Endothelial cell of umbilical vein (primary cell): ENCODE data around the gene WHRN. TPM values are rescaled to one million over a fixed set of nuclear protein-coding genes. Genes with fewer than 3 reads are reported as not detected.

ENCODE experiments used
- BruUV-seq: library from RNA; stranded (reverse); fragments of 400-500 nt; replicated peaks from 2 replicates; lab custom pipeline; 2021; lab: Mats Ljungman, UMichigan
- CTCF ChIA-PET: fragments of 300-600, 350-600 bp; sonication (Branson Sonifier 250); formaldehyde crosslinking; loops from one replicate; lab custom pipeline; 2021; ENCODE audit warnings: antibody characterized with exemption, inconsistent platforms; lab: Charles Lee
- POLR2A ChIA-PET: fragments of 300-600, 350-600 bp; sonication (Branson Sonifier 250); formaldehyde crosslinking; loops from one replicate; lab custom pipeline; 2021; ENCODE audit warnings: antibody characterized with exemption, inconsistent platforms; lab: Charles Lee
- DNase-seq: peaks from one replicate; pipeline ENCODE4 v3.0.0-alpha.2; 2011; ENCODE audit warnings: low read depth, low spot score
- FAIRE-seq: peaks from 2 replicates; lab custom pipeline; 2011; peaks lifted over from hg19 to GRCh38; lab: Jason Lieb, UNC
- H2AFZ ChIP-seq: 2 replicates; pipeline ENCODE4 v1.6.0; 2012; ENCODE audit warnings: low read depth, low read length, control low read depth, inconsistent platforms
- H3K27ac ChIP-seq: 2 replicates; pipeline ENCODE4 v1.5.1; 2011; ENCODE audit warnings: low read depth, mild to moderate bottlenecking, control low read depth, low read length, moderate library complexity; ENCODE audit not compliant: insufficient read depth
- H3K27me3 ChIP-seq, 2 experiments: 2 replicates each; pipeline versions ENCODE4 v1.6.0 to v1.6.1; 2011; ENCODE audit warnings: low read length in 2 of 2, mixed read lengths in 1 of 2; ENCODE audit not compliant: control insufficient read depth in 2 of 2, insufficient read depth in 2 of 2
- H3K36me3 ChIP-seq, 2 experiments: 2 replicates in 1 of 2; 3 replicates in 1 of 2; pipeline ENCODE4 v1.5.1; 2011; ENCODE audit warnings: low read length in 2 of 2, mild to moderate bottlenecking in 1 of 2, moderate library complexity in 1 of 2; ENCODE audit not compliant: control insufficient read depth in 2 of 2, insufficient read depth in 2 of 2; ENCODE audit errors: extremely low read depth in 1 of 2
- H3K4me1 ChIP-seq: 3 replicates; pipeline ENCODE4 v1.5.1; 2011; ENCODE audit warnings: mild to moderate bottlenecking, low read length; ENCODE audit not compliant: control insufficient read depth, insufficient read depth; ENCODE audit errors: extremely low read depth
- H3K4me2 ChIP-seq: 2 replicates; pipeline ENCODE4 v1.6.1; 2011; ENCODE audit warnings: low read length, control low read depth, mixed read lengths; ENCODE audit not compliant: insufficient read depth
- H3K4me3 ChIP-seq, 3 experiments: fragments of 200-600 bp in 1 of 3; sonication (generic), shearing (Covaris generic) in 1 of 3; replicated peaks in 1 of 3; 2 replicates each; pipeline ENCODE4 v1.5.1; 2011 to 2016; ENCODE audit warnings: control low read depth in 3 of 3, low read length in 3 of 3, mild to moderate bottlenecking in 2 of 3, inconsistent platforms in 1 of 3, low read depth in 1 of 3, moderate library complexity in 1 of 3; ENCODE audit not compliant: insufficient read depth in 1 of 3
- H3K79me2 ChIP-seq: 2 replicates; pipeline ENCODE4 v1.6.0; 2012; ENCODE audit warnings: low read length, inconsistent platforms; ENCODE audit not compliant: control insufficient read depth, insufficient read depth
- H3K9ac ChIP-seq: replicated peaks from 2 replicates; pipeline ENCODE3; 2011; ENCODE audit warnings: low read length, control low read depth; ENCODE audit not compliant: insufficient read depth; ENCODE audit errors: extremely low read depth
- H3K9me1 ChIP-seq: replicated peaks from 3 replicates; pipeline ENCODE4 v1.6.0; 2011; ENCODE audit warnings: mild to moderate bottlenecking, low read length; ENCODE audit not compliant: control insufficient read depth, insufficient read depth; ENCODE audit errors: extremely low read depth
- H3K9me3 ChIP-seq: replicated peaks from 2 replicates; pipeline ENCODE4 v1.5.1; 2012; ENCODE audit warnings: low read length, inconsistent platforms; ENCODE audit not compliant: control insufficient read depth, insufficient read depth
- H4K20me1 ChIP-seq: replicated peaks from 2 replicates; pipeline ENCODE3; 2011; ENCODE audit warnings: mild to moderate bottlenecking, low read length; ENCODE audit not compliant: control insufficient read depth, insufficient read depth; ENCODE audit errors: extremely low read depth
- EZH2 ChIP-seq: IDR thresholded peaks from 2 replicates; pipeline ENCODE4 v1.6.1; 2012; ENCODE audit warnings: borderline replicate concordance, low read depth, mild to moderate bottlenecking, moderate library complexity, low read length, inconsistent platforms; ENCODE audit not compliant: severe bottlenecking
- FOS ChIP-seq: IDR thresholded peaks from 2 replicates; pipeline ENCODE4 v1.6.1; 2011; ENCODE audit warnings: mild to moderate bottlenecking, low read length, moderate library complexity, borderline replicate concordance; ENCODE audit not compliant: insufficient read depth
- GATA2 ChIP-seq: IDR thresholded peaks from 2 replicates; pipeline ENCODE4 v1.7.0; 2011; ENCODE audit warnings: low read depth, mild to moderate bottlenecking, moderate library complexity, mixed read lengths, low read length; ENCODE audit not compliant: insufficient read length, insufficient read depth
- JUN ChIP-seq: IDR thresholded peaks from 2 replicates; pipeline ENCODE4 v1.6.1; 2011; ENCODE audit warnings: borderline replicate concordance, low read depth; ENCODE audit not compliant: insufficient read length, insufficient read depth
- MYC ChIP-seq: IDR thresholded peaks from one replicate; pipeline ENCODE4 v1.6.1; 2011; ENCODE audit warnings: mild to moderate bottlenecking, low read depth, low read length
- POLR2A ChIP-seq: IDR thresholded peaks from 2 replicates; pipeline ENCODE4 v1.6.1; 2012; ENCODE audit warnings: low read depth, mild to moderate bottlenecking, control low read depth, low read length
- POLR2AphosphoS5 ChIP-seq: IDR thresholded peaks from 2 replicates; pipeline ENCODE4 v1.6.1; 2012; ENCODE audit warnings: low read depth, mild to moderate bottlenecking, control low read depth, low read length, moderate library complexity; ENCODE audit not compliant: insufficient read depth
- dilution Hi-C: fragments of 300-500 bp; cut with MboI; formaldehyde crosslinking; loops from one replicate; pipeline ENCODE4 v1.15.0; 2019; ENCODE audit warnings: low sequenced_read_pairs; ENCODE audit not compliant: extremely low pct_ligation_motif_present
- intact Hi-C: fragments of 100-400 bp; cut with micrococcal nuclease; formaldehyde crosslinking; loops from one replicate; pipeline ENCODE4 v1.10.0; 2022
- polyA plus RNA-seq, 4 experiments: library from polyadenylated mRNA; depleted of rRNA in 3 of 4; stranded (reverse) in 3 of 4; unstranded in 1 of 4; fragments of >200 nt; gene quantifications; 2 replicates each; pipeline versions ENCODE4 v1.2.1 to v1.2.3, GENCODE V29; 2011 to 2012; ENCODE audit warnings: missing spikeins in 1 of 4
- total RNA-seq: library from RNA; stranded (reverse); gene quantifications from 2 replicates; pipeline ENCODE4 v1.2.3, GENCODE V29; 2021
- TF ChIP-seq, protein P1 (sequence below), 2 donors: IDR thresholded peaks; 1 replicate in 1 of 2; 2 replicates in 1 of 2; pipeline ENCODE4 v1.5.1; 2011; ENCODE audit warnings: low read length in 2 of 2, mild to moderate bottlenecking in 2 of 2, moderate library complexity in 2 of 2, control low read depth in 1 of 2, inconsistent platforms in 1 of 2, low read depth in 1 of 2; ENCODE audit not compliant: insufficient read depth in 1 of 2; ENCODE audit errors: extremely low read depth in 1 of 2
- TF ChIP-seq, protein P2 (sequence below): IDR thresholded peaks from 2 replicates; pipeline ENCODE4 v1.6.1; 2011; ENCODE audit not compliant: insufficient read depth, insufficient read length

WHRN gene
- total and polyA plus RNA-seq, 2 donors (not counting 3 experiments of a cell fraction or from before 2014, with no cell fraction given) = 0.35 to 0.69 TPM

DNA sequence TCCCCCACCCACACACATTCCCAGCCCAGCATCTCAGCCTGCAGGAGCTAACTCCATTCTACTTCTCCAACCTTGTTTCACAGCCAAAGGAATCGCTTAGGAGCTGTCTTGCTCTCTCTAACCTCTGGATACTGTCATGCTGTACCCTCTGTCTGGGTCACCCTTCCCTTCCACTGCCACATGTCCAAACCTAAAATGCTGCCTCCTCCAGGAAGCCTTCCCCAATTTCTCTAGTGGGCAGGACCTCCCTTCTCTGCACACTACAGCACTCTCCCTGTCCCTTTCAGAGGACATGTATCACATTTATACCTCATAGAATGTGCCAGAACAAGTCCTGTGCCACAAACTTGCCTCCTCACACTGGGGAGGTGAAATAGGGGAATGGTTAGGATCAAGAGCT, 30.8 kb downstream of the WHRN start:
- DNase-seq = no peak
- Histone ChIP-seq H3K9me1 (no peaks in the 10 kb centered on the region), H3K9me3 (no peaks in the 10 kb centered on the region), H3K9ac (no peak overlapping the region), H2AFZ (no peak overlapping the region), H4K20me1 (no peaks in the 10 kb centered on the region), H3K4me2 (no peak overlapping the region), H3K4me1 (no peaks in the 10 kb centered on the region), H3K36me3 (no peaks in the 10 kb centered on the region), H3K27me3 (peaks cover 0 to 8% of the 10 kb centered on the region in 2 experiments), H3K79me2 (no peaks in the 10 kb centered on the region), H3K27ac (no peak overlapping the region), H3K4me3 (no peak overlapping the region)
- ChIA-PET CTCF (interaction anchor here (1.5 to 2.5 kb wide), 2 partner anchors 15 to 179 kb away, joined by 3 to 10 read pairs; no protein-coding TSS in a partner anchor), POLR2A (no interaction called here)
- intact Hi-C loops (no loop called here), dilution Hi-C loops (no loop called here)
- no TSS peak for BruUV-seq
- no peak for FAIRE-seq
- TF ChIP-seq GATA2 (no peak), POLR2A (no peak), POLR2AphosphoS5 (no peak), FOS (no peak)

- Histone ChIP-seq H3K9me3 (no peaks in the 10 kb centered on the region), H2AFZ (no peak overlapping the region), H3K4me2 (no peak overlapping the region), H4K20me1 (no peaks in the 10 kb centered on the region), H3K79me2 (no peaks in the 10 kb centered on the region), H3K4me1 (no peaks in the 10 kb centered on the region), H3K9me1 (no peaks in the 10 kb centered on the region), H3K36me3 (no peaks in the 10 kb centered on the region), H3K27ac (no peak overlapping the region), H3K4me3 (no peak overlapping the region), H3K27me3 (peaks cover 0 to 8% of the 10 kb centered on the region in 2 experiments), H3K9ac (no peak overlapping the region)
- dilution Hi-C loops = no loop called here
- no peak for DNase-seq
- CTCF ChIA-PET = interaction anchor here (1.5 to 2.5 kb wide), 2 partner anchors 13 to 180 kb away, joined by 5 to 10 read pairs; no protein-coding TSS in a partner anchor
- FAIRE-seq = no peak
- POLR2A ChIA-PET = no interaction called here
- TF ChIP-seq MYC (no peak), GATA2 (no peak), JUN (no peak), POLR2AphosphoS5 (no peak), EZH2 (no peak), POLR2A (no peak), FOS (no peak)
- TF ChIP-seq, protein P1, sequence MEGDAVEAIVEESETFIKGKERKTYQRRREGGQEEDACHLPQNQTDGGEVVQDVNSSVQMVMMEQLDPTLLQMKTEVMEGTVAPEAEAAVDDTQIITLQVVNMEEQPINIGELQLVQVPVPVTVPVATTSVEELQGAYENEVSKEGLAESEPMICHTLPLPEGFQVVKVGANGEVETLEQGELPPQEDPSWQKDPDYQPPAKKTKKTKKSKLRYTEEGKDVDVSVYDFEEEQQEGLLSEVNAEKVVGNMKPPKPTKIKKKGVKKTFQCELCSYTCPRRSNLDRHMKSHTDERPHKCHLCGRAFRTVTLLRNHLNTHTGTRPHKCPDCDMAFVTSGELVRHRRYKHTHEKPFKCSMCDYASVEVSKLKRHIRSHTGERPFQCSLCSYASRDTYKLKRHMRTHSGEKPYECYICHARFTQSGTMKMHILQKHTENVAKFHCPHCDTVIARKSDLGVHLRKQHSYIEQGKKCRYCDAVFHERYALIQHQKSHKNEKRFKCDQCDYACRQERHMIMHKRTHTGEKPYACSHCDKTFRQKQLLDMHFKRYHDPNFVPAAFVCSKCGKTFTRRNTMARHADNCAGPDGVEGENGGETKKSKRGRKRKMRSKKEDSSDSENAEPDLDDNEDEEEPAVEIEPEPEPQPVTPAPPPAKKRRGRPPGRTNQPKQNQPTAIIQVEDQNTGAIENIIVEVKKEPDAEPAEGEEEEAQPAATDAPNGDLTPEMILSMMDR (IDR thresholded peaks at IDR 0.05; ENCODE audit: extremely low read depth in 1 of 2, insufficient read depth in 1 of 2, low read depth in 1 of 2, low read length in 2 of 2) = no peak
- TF ChIP-seq, protein P2, sequence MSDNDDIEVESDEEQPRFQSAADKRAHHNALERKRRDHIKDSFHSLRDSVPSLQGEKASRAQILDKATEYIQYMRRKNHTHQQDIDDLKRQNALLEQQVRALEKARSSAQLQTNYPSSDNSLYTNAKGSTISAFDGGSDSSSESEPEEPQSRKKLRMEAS = no peak
- intact Hi-C loops = no loop called here
- no TSS peak for BruUV-seq
Measured at GRCh38 chr9:114473447-114473801, 31.8 kb downstream of the WHRN start.
